Measurements from ENCODE around the gene PARD3. TPM values are rescaled to one million over a fixed set of nuclear protein-coding genes. Genes with fewer than 3 reads are reported as not detected.
A peak's percentile ranks its signal among the peaks of the same experiment; 100 is the strongest.

PARD3 gene
- total RNA-seq, 1 experiment from 2014 or later: 154 TPM

DNA sequence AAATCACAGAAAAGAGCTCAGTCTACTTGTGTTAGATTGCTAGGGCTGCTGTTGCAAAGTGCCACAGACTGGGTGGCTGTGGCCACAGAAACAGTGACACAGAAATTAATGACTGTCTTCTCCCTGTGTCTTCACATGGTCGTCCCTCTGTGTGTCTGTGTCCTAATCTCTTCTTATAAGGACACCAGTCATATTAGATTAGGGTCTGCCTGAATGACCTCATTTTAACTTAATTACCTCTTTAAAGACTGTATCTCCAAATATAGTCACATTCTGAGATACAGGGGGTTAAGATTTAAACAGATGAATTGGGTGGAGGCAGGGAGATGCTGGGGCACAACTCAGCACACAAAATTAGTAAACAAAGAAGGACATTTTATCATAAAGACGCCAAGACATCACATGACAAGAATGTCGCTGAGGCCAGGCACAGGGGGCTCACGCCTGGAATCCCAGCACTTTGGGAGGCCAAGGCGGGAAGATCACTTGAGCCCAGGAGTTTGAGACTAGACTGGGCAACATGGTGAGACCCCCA lies 23.3 kb upstream of the PARD3 start:
- ATAC-seq (no peak), DNase-seq (no peak)
- Histone ChIP-seq H3K4me3 (ENCODE audit: low read length) (no peak overlapping the region), H3F3A (ENCODE audit: low read length, unreplicated experiment) (no peaks in the 10 kb centered on the region), H3K9me3 (ENCODE audit: low read length) (no peaks in the 10 kb centered on the region), H3K36me3 (ENCODE audit: low read depth, low read length) (no peaks in the 10 kb centered on the region), H2AFZ (ENCODE audit: low read length) (no peak overlapping the region), H3K9ac (ENCODE audit: low read length) (no peak overlapping the region), H3K79me2 (ENCODE audit: low read length) (no peaks in the 10 kb centered on the region), H3K9me2 (replicated peaks; ENCODE audit: low read length) (no peaks in the 10 kb centered on the region), H3K27me3 (ENCODE audit: low read length) (no peaks in the 10 kb centered on the region), H3K27ac (ENCODE audit: low read length) (no peak overlapping the region), H3K4me2 (ENCODE audit: low read length) (no peak overlapping the region), H4K20me1 (ENCODE audit: low read length) (no peaks in the 10 kb centered on the region), H3K4me1 (ENCODE audit: insufficient read depth, low read length) (no peaks in the 10 kb centered on the region)
- intact Hi-C loops (cut with micrococcal nuclease): no loop called here
- TF ChIP-seq EZH2 (IDR thresholded peaks at IDR 0.05; ENCODE audit: low read length, unreplicated experiment) (no peak), EZH2phosphoT487 (IDR thresholded peaks at IDR 0.05; ENCODE audit: borderline replicate concordance, low read length) (no peak)
- TF ChIP-seq, protein P1, sequence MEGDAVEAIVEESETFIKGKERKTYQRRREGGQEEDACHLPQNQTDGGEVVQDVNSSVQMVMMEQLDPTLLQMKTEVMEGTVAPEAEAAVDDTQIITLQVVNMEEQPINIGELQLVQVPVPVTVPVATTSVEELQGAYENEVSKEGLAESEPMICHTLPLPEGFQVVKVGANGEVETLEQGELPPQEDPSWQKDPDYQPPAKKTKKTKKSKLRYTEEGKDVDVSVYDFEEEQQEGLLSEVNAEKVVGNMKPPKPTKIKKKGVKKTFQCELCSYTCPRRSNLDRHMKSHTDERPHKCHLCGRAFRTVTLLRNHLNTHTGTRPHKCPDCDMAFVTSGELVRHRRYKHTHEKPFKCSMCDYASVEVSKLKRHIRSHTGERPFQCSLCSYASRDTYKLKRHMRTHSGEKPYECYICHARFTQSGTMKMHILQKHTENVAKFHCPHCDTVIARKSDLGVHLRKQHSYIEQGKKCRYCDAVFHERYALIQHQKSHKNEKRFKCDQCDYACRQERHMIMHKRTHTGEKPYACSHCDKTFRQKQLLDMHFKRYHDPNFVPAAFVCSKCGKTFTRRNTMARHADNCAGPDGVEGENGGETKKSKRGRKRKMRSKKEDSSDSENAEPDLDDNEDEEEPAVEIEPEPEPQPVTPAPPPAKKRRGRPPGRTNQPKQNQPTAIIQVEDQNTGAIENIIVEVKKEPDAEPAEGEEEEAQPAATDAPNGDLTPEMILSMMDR (conservative IDR thresholded peaks at IDR 0.05; ENCODE audit: low read depth, low read length): no peak
- no TSS peak for BruUV-seq (replicated peaks)
- ChIA-PET CTCF (no interaction called here), POLR2A (ENCODE audit: unreplicated experiment) (no interaction called here)

- no peaks in the 10 kb centered on the region for H3F3A ChIP-seq (ENCODE audit: low read length, unreplicated experiment)
- no peaks in the 10 kb centered on the region for H3K27me3 ChIP-seq (ENCODE audit: low read length)
- no peaks in the 10 kb centered on the region for H3K4me1 ChIP-seq (ENCODE audit: insufficient read depth, low read length)
- intact Hi-C loops (cut with micrococcal nuclease): no loop called here
- BruUV-seq (replicated peaks): no TSS peak
- H3K9me3 ChIP-seq (ENCODE audit: low read length): no peaks in the 10 kb centered on the region
- TF ChIP-seq, protein P1 (conservative IDR thresholded peaks at IDR 0.05; ENCODE audit: low read depth, low read length): no peak; the same call in 1 of the 2 replicates
- no peak for TF ChIP-seq EZH2phosphoT487 (IDR thresholded peaks at IDR 0.05; ENCODE audit: borderline replicate concordance, low read length)
- TF ChIP-seq EZH2 (IDR thresholded peaks at IDR 0.05; ENCODE audit: low read length, unreplicated experiment): no peak
- POLR2A ChIA-PET (ENCODE audit: unreplicated experiment): interaction anchor here (0.6 kb wide), 1 partner anchor 62 kb away, joined by 5 read pairs; no protein-coding TSS in a partner anchor
- no peaks in the 10 kb centered on the region for H3K9me2 ChIP-seq (replicated peaks; ENCODE audit: low read length)
- H3K9ac ChIP-seq (ENCODE audit: low read length): no peak overlapping the region
- H2AFZ ChIP-seq (ENCODE audit: low read length): no peak overlapping the region
- no peaks in the 10 kb centered on the region for H3K79me2 ChIP-seq (ENCODE audit: low read length)
- H3K27ac ChIP-seq (ENCODE audit: low read length): no peak overlapping the region
- CTCF ChIA-PET: interaction anchor here (0.7 kb wide), 1 partner anchor 513 kb away, joined by 4 read pairs; no protein-coding TSS in a partner anchor
- peak; percentile 41 for DNase-seq
- ATAC-seq: peak; percentile 49
- no peaks in the 10 kb centered on the region for H4K20me1 ChIP-seq (ENCODE audit: low read length)
- no peak overlapping the region for H3K4me2 ChIP-seq (ENCODE audit: low read length)
- no peak overlapping the region for H3K4me3 ChIP-seq (ENCODE audit: low read length)
- H3K36me3 ChIP-seq (ENCODE audit: low read depth, low read length): no peaks in the 10 kb centered on the region
Measured at GRCh38 chr10:34835908-34836508, 20.9 kb upstream of the PARD3 start.

DNA sequence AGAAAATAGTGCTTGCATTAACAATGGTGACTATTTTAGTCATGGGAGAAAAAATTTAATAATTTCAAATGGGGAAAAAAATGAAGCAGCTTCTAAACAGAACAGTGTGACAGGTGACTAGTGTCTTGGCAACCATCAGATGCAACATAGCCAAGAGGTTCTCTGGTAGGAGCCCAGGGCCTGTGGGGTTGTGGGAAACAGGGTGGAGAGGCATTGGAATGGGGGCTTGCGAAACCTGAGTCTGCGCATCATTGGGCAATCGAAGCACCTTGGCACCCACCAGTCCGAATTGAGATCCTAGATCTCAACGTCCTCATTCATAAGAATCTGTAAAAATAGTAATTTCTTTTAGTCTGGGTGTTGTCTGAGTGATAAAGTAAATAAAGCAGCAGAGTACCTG lies 19.2 kb upstream of the PARD3 start:
- BruUV-seq (replicated peaks): no TSS peak
- H3K27ac ChIP-seq (ENCODE audit: low read length): no peak overlapping the region

More for the DNA sequence above, 19.2 kb upstream of the PARD3 start:
- H3K4me3 ChIP-seq (ENCODE audit: low read length): no peak overlapping the region
- H3K9me2 ChIP-seq (replicated peaks; ENCODE audit: low read length): no peaks in the 10 kb centered on the region
- DNase-seq: no peak
- POLR2A ChIA-PET (ENCODE audit: unreplicated experiment): no interaction called here
- CTCF ChIA-PET: interaction anchor here (1.2 kb wide), 1 partner anchor 111 kb away, joined by 3 read pairs; no protein-coding TSS in a partner anchor
- no peaks in the 10 kb centered on the region for H3K4me1 ChIP-seq (ENCODE audit: insufficient read depth, low read length)
- no peaks in the 10 kb centered on the region for H3F3A ChIP-seq (ENCODE audit: low read length, unreplicated experiment)
- intact Hi-C loops (cut with micrococcal nuclease): no loop called here
- H3K9ac ChIP-seq (ENCODE audit: low read length): no peak overlapping the region
- no peaks in the 10 kb centered on the region for H3K36me3 ChIP-seq (ENCODE audit: low read depth, low read length)
- no peaks in the 10 kb centered on the region for H3K79me2 ChIP-seq (ENCODE audit: low read length)
- H3K27me3 ChIP-seq (ENCODE audit: low read length): no peaks in the 10 kb centered on the region
- H3K4me2 ChIP-seq (ENCODE audit: low read length): no peak overlapping the region
- TF ChIP-seq, protein P1 (conservative IDR thresholded peaks at IDR 0.05; ENCODE audit: low read depth, low read length): no peak
- no peak for TF ChIP-seq EZH2phosphoT487 (IDR thresholded peaks at IDR 0.05; ENCODE audit: borderline replicate concordance, low read length)
- no peak overlapping the region for H2AFZ ChIP-seq (ENCODE audit: low read length)
- no peaks in the 10 kb centered on the region for H3K9me3 ChIP-seq (ENCODE audit: low read length)
- no peaks in the 10 kb centered on the region for H4K20me1 ChIP-seq (ENCODE audit: low read length)
- no peak for ATAC-seq
